HG03520 (cell line): ENCODE data around the gene CTSO.

Experiments
- ATAC-seq: cut with Tn5 transposase; IDR thresholded peaks from one replicate; pipeline ENCODE4 v1.9.1; 2021; ENCODE audit warnings: mild to moderate bottlenecking, moderate library complexity; ENCODE audit not compliant: unreplicated experiment

The CTSO gene, protein sequence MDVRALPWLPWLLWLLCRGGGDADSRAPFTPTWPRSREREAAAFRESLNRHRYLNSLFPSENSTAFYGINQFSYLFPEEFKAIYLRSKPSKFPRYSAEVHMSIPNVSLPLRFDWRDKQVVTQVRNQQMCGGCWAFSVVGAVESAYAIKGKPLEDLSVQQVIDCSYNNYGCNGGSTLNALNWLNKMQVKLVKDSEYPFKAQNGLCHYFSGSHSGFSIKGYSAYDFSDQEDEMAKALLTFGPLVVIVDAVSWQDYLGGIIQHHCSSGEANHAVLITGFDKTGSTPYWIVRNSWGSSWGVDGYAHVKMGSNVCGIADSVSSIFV

DNA sequence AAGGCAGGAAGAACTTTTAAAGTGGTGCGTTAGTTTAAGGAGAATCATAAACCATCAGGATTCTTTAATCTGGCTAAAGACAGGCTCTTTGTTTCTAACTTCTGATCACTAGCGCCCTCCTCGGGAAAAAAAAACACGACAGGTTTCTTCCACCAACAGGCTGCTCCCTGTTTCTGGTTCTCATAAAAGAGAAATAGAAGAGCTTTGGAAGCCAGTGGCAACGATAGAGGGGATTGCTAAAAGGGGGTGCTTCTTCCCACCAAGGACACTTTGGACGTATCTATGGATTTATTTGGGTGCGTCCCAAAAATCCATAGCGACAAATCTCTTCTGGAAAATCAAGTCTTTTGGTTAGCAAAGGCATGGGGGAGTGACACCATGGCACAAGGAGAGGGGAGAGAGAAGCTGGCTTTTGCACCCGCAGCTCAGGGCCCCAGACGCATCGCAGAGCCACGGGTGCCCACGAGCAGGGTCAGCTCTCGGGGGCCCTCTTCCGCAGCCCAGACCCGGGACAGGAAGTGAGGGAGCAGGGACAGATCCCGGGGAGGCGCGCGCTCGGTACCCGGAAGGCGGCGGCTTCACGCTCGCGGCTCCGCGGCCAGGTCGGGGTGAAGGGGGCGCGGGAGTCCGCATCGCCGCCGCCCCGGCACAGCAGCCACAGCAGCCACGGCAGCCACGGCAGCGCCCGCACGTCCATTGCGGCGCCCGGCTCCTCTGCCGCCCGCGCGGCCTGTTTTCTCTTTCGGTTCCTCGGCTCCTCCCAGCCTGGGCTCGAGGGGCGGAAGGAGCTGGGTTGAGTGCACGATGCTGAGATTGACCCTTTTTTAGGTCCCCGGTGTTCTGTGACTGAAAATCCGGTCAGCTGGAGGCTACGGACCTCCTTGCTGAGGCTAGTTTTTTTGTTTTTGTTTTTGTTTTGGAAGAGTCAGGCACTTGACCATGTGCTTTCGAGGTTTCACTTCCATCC, at the start of gene CTSO:
Gene CTSO (minus strand): TSS at position 716 of the 967 bp plus-strand sequence. CDS start 19 bp downstream, at position 697.
- ATAC-seq = peak; percentile 96

DNA sequence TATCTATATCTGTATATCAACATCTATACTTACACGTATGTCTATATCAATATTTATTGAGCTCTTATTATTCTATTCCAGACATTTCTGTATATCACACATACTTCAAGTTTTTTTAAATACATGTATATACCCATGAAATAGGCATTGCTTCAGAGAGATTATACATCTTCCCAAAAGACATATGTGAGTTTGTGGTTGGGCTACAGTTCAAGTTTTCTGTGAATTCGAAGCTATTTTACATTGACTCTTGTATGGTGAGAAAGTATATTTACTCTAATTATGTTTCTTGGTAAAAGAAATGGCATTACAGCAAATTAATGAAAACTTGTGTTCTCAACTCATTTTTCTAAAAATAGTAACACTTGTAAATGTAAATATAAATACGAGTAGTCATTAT, 46.8 kb upstream of the CTSO start:
- ATAC-seq = no peak

DNA sequence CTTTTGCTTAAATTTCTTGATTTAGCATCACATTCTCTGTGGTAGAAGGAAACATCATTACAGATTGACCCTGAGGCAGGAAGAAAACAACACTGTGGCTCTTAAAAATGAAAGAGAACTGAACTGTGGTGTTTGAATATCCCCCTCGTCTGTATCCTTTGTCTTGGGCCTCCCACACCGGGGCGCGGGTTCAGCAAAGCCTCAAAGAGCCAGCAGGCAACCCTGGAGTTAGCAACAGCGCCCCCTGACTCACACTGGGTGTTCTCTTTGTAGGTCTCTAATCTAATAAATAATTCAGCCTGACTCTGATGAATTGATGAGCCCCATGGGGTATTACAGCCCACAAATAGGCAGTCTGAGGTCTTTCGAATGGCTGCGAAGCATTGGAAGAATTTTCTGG, 46.1 kb upstream of the CTSO start:
- peak; percentile 45 for ATAC-seq

DNA sequence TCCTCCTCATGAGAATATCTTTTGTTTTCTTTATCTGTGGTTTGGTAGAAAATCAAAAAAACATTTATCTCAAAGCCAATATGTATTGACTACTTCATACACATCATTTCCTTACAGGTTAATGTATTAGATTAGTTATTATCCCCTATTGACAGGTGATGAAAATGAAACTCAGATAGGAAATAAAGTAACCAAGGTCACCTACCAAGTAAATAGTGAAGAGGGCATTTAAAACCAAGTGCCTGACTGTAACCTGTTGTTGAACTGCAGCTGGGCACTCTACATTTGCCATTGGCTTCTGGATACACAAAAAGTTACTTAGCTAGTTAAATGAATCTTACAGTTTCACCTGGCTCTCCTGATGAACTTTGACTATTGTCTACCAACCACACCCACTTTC, 41.4 kb upstream of the CTSO start:
- ATAC-seq = no peak

DNA sequence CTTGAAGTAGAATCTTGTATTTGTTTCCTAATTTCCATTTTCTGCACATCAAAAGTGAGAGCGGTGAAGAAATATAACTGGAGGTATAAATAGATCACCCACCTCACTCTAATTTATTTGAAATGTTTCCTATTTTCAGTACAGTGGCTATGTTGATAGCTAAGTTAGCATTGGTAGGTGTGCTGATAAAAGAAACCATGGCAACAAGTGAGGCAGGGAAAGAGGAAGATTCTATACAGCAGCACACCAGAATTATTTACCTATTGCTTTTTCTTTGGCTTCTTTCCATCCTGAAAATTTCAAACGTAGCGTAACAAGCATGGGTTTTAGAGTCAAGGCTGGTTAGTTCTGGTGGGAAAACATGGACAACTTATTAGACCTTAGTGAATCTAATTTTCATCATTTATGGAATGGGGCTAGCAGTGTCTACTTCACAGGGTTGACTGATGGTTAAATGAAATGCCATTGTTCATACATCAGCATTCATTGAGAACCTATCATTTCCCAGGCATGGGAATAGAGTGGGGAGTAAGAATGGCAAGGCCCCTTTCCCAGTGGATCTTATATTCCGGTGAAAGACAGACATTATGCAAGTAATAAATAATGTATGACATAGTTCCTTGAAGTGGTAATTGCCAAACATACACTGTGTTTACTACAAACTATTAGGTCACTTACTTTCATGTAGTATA, 30.6 kb upstream of the CTSO start:
- no peak for ATAC-seq

DNA sequence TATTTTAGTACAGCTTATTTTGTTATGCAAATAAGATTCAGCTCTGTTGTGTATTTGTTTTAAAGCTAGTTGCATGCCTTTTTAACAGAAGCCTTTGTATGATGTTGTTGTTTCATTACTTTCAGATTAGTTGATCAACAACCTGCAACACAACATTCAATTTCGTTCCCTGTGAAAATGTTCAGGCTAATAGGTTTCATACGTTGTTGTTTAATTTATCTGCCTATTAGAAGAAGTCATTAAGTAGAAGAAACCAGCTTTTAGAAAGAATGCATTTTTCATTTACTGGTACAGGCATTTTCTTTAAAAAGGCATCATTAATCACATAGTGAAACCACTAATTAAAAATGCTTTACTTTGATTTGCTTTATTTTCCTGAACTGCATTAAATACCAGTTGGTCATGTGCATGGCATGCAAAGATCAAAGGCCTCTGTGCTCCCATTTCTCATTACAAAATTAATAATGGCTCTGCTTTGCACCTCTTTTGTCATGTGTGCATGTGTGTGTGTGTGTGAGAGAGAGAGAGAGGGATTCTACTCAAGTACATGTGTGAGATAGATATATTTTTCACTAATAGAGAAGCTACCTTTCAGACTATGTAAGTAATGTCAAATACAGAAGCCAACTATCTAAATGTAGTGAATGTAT, 29.2 kb upstream of the CTSO start:
- no peak for ATAC-seq

DNA sequence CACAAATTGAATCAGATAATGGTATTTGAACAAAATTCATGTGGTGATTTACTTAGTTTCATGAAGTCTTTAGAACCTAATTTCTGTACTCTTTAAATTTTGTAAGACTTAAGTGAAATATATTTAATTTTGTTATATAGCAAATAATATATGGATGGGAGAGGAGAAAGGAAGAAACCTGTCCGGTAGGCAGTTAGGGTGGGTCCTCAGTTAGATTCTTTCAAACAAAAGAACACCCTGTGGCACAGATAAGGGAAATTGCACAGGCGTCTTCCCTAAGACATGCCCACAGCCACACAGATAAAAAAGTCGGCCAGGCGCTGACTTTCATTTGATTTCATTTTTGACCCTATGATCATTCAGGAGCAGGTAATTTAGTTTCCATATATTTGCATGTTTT, 25.1 kb upstream of the CTSO start:
- no peak for ATAC-seq

DNA sequence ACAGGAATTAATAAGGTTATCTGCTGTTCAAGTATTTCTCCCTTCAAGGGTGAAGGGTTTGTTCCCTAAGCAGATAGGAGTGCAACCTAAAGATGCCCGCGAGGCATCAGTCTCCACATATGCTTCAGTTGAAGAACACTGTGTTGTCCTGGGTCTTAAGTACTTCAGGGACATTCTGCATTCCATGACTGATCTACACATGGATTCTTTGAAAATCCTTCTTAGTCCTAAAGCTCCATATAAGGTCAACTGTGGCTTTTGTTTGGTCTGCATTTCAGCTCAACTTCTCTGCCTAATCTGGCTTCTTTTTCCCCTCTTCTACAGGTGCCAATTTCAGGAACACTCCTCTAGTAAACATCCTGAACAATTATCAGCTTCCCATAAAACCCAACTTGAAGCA, 21.8 kb upstream of the CTSO start:
- no peak for ATAC-seq

DNA sequence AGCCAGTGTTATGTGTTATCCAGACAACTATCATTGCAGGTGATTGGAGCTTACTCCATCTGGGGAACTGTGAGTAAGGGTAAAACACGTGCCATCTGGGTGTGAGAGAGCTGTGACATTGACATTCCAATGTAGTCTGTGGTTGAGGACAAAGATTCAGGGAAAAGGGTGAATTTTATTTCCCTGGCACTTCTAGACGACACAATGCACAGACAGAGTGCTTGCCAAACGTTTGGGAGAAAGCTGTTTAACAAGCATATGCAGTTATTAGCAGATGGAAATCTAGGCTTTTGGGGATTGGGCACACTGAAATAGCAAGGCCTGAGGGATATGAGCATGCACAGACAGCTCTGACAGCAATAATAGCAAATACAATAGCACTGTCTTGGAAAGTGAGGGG, 21.3 kb upstream of the CTSO start:
- no peak for ATAC-seq

DNA sequence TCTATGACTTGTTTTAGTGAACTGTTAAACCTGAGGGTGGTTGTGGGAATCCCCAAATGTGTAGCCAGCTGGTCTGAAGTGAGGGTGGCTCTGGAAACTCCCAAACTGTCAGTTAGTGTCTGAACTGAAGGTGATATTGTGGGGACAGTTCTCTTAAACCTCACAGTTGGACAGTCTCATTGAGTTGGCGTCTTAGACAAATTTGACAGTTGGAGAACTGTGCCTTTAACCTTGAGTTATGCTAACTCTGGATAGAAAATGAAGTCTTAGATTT, 20.7 kb upstream of the CTSO start:
- peak; percentile 96 for ATAC-seq

DNA sequence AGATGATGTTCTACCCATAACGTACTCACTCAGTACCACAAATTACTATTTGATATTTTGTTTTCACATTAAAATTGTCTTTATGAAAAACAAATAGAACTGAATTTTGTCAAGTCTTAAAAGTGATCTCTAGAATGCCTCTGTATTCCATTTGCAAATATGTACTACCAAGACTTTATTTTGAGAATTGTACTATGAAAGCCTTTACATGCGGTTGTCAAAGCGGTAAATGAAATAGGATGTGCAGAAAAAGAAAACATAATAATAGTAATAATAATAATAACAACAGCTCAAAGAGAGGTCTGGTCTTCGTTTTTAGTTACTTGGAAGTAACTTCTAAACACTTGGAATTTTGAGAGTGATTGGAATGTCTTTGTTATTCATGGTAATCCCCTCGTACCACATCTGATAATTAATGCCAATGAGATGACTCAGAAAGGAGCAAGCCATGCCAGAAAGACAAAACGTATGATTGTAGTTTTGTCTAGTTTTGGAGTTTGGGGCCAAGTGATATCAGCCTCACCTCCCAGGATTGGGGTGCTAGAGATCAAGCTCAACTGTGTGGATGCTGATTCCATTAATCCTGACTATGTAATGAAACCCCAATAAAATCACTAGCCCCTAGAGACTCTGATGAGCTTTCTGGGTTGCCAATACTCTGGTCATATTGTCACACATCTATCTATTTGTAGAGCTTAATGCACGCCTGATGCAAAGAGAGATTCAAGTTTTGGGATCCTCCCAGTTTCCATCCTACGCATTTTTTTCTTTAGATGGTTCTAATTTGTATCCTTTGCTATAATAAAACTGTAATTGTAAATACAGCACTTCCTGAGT, 20.2 kb upstream of the CTSO start:
- ATAC-seq = peak; percentile 19

DNA sequence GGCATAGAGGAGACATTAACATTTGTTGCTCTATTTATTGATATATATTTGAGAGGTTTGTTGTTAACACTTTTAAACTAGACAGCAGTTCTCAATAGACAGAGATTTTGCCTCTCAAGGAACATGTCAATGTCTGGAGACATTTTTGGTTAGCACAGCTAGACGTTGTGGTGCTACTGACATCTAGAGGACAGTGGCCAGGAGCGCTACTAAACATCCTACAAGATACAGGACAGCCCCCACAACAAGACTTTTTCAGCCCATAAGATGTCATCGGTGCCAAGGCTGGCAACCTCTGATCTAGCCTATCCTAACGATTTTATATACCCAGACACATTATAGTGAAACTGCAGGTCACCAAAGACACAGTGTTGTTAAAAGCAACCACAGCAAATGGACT, 18.4 kb upstream of the CTSO start:
- peak; percentile 53 for ATAC-seq

DNA sequence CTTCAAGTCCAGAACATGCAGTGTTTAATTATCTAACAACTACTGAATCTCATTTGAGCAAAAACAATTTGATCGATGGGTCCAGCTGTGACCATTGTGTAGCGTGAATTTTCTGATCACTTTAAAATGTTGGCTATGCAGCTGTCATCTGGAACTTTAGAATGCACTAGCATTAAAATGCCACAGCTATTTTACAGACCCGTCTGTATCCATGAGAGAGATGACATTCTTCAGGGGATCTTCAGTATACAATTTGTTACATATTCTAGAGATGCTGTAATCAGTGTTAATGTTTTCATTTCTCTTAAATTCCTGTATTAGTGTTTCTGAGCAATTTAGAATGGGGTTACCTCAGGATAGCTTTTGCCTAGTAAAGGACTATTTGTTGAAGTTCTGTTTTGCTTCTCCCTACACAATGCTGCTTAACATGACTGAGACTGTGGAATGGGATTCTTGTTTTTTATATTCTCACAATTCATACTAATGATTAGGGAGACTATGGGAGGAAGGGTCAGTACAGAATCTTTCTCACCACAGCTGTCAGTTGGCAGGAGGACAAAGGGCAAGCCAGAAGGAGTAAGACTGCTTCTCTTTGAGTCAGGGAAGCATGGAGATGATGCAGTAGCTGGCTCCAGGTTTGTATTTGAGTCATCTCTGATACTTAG, 13.2 kb upstream of the CTSO start:
- ATAC-seq = no peak

DNA sequence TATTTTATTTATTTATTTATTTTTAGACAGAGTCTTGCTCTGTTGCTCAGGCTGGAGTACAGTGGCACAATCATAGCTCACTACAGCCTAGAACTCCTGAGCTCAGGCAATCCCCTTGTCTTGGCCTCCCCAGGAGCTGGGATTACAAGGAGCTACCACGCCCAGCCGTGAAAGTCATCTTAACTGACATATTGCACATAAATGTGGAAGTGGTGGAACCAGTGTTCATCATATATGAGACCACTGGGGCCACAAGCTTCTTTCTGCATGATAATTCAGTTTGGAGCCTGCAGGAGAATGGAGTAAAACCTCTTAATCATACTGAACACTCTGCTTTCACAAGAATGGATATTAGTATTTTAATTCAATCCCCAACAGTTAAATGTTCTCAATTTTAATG, 12.5 kb upstream of the CTSO start:
- no peak for ATAC-seq

DNA sequence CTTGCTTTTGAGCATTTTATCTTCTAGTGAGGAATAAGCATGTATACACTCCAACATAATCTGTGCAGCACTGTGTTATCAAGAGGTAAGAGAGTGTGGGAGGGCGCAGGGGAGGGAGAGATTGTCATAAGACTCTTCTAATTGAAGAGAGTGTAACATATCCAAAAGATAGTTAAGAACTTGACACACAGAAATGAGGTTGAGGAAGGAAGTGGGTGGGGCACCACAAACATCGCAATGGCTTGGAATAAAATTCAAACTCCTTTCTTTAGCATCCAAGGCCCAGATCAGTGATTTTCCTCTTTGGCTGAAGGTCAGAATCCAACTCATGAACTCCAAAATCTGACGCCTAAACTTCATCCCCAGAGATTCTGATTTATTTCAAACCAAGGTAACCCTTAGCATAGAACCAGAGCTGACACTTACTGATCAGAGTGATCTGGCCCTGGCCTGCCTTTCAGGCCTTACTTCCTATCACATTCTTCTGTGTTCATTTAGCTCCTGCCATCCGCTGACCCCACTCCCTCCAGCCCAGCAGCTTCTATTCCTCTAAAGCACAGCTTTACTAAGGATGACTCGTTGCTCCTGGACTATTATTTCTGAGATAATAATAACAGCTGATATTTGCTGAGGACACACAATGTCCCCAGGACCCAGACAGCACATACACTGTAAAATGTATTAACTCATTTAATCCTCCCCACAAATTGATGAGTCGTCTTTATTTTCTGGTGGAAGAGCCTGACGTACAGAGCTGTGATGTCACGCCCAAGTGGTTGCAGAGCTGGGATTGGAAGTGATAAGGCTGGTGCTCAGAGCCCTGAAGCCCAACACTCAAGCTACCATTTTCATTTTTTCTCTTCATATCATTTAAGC, 10.6 kb upstream of the CTSO start:
- ATAC-seq = no peak

DNA sequence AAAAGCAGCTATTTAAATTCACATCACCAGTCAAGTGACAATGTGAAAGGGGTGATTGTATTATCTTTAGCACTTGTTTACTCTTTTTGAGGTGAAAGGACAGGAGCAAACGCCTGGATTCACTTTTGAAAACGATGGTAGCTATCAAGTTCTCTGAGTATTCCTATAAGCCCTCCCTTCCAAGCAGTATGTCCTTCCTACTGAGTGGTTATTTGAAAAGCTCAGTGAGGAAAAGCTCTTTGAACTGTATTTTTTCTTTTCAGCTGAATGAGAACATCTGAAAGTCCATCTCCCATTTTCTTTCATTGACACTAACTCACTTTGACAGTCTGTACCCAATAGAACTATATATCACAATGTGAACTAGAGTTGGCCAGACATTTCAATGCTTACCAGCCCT, 9.1 kb upstream of the CTSO start:
- no peak for ATAC-seq

DNA sequence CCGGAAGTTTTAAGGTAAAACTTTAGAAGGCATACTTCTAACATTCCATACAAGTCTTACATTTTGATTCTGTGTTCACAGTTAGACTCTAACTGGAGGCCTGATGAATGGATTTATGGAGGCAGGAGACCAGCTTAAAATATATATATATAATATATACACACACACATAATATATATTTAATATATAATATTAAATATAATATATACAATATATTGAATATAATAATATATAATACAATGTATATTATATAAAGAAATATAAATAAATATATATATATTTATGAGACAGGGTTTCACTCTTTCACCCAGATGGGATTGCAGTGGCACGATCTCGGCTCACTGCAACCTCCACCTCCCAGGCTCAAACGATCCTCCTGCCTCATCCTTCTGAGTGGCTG, 7.9 kb upstream of the CTSO start:
- ATAC-seq = no peak

DNA sequence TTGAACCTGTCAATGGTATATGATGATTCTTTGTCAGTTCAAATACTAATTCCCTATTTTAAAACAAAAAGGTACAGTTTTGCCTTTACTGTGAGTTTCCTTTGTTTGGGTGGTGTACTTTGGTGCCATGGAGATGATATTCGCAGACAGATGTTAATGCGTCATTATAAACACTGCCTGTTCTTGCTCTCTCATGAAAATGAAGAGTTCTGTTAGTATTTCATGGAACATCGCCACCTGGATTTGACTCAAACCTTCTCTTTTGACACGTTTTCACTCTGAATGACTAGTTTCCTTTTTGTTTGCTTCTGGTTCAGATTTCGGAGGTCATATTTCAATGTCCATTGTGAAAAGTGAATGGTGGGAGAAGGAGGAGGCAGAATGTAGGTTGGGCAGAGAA, 6.9 kb upstream of the CTSO start:
- no peak for ATAC-seq

DNA sequence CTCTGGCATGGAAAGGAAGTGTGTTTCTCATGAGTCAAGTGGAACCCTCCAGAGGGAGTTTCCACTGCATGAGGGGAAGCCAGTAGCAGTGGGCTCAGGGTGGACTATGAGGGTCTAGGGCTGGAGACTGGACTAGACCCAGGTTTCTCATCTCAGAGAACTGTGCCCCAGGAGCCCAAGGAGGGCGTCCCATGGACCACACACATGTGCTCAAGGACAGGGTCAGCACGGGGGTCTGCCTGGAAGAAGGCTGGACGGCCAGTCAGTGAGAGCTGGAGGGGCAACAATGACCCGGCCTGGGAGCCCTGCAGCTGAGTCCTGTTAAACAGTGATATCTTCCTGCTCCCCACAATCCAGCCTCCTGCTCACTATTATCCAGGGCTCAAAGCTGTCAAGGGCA, 5.8 kb upstream of the CTSO start:
- no peak for ATAC-seq
